ENCODE data around the gene NGB. TPM values are rescaled to one million over a fixed set of nuclear protein-coding genes. Genes with fewer than 3 reads are reported as not detected.
"Not testable (repeated sequence)": the region's sequence is repeated elsewhere in the genome, so short reads cannot be mapped to it uniquely, and the experiment has no call there.

NGB gene
- total RNA-seq, 2 donors from 2014 or later, result not detected

GRCh38 chr14:77281852-77282410 is 10.9 kb upstream of the NGB start:
- H3K9me3 ChIP-seq (ENCODE audit: control insufficient read depth, low read length, poor library complexity, severe bottlenecking), result peaks cover 4% of the 10 kb centered on the region
- no peak overlapping the region for H3K4me3 Mint-ChIP-seq
- no peaks in the 10 kb centered on the region for H3K27me3 Mint-ChIP-seq
- H3K27ac Mint-ChIP-seq, result peak overlapping the region; percentile 32
- H3K4me1 Mint-ChIP-seq, result no peaks in the 10 kb centered on the region
- ATAC-seq (no peak), DNase-seq (no peak)
- H3K36me3 Mint-ChIP-seq (ENCODE audit: low read depth), result peaks cover 9% of the 10 kb centered on the region

- not testable (repeated sequence) for H3K4me1 Mint-ChIP-seq; H3K9me3 ChIP-seq (ENCODE audit: control insufficient read depth, low read length, poor library complexity, severe bottlenecking); ATAC-seq; H3K27me3 Mint-ChIP-seq; DNase-seq; H3K27ac Mint-ChIP-seq; H3K36me3 Mint-ChIP-seq (ENCODE audit: low read depth); H3K4me3 Mint-ChIP-seq
Observed at GRCh38 chr14:77280921-77281320, 9.9 kb upstream of the NGB start.

- H3K9me3 ChIP-seq (ENCODE audit: control insufficient read depth, low read length, poor library complexity, severe bottlenecking), result peaks cover 4% of the 10 kb centered on the region
- H3K27ac Mint-ChIP-seq, result no peak overlapping the region
- H3K4me3 Mint-ChIP-seq, result no peak overlapping the region
- peaks cover 7% of the 10 kb centered on the region for H3K36me3 Mint-ChIP-seq (ENCODE audit: low read depth)
- peaks cover 2% of the 10 kb centered on the region for H3K4me1 Mint-ChIP-seq
- ATAC-seq (no peak), DNase-seq (no peak)
- H3K27me3 Mint-ChIP-seq, result no peaks in the 10 kb centered on the region
Observed at GRCh38 chr14:77279719-77280118, 8.7 kb upstream of the NGB start.

GRCh38 chr14:77278461-77279230 is 7.6 kb upstream of the NGB start:
- H3K36me3 Mint-ChIP-seq (ENCODE audit: low read depth), result no peaks in the 10 kb centered on the region
- H3K4me1 Mint-ChIP-seq, result peaks cover 2% of the 10 kb centered on the region
- peaks cover 4% of the 10 kb centered on the region for H3K9me3 ChIP-seq (ENCODE audit: control insufficient read depth, low read length, poor library complexity, severe bottlenecking)
- no peak overlapping the region for H3K27ac Mint-ChIP-seq
- DNase-seq (no peak), ATAC-seq (no peak)
- peaks cover under 1% of the 10 kb centered on the region for H3K27me3 Mint-ChIP-seq
- H3K4me3 Mint-ChIP-seq, result no peak overlapping the region

GRCh38 chr14:77276959-77277358 is 6.0 kb upstream of the NGB start:
- H3K4me1 Mint-ChIP-seq, result peaks cover 2% of the 10 kb centered on the region
- no peak for ATAC-seq
- H3K4me3 Mint-ChIP-seq, result no peak overlapping the region
- no peak for DNase-seq
- H3K9me3 ChIP-seq (ENCODE audit: control insufficient read depth, low read length, poor library complexity, severe bottlenecking), result peaks cover 4% of the 10 kb centered on the region
- no peaks in the 10 kb centered on the region for H3K36me3 Mint-ChIP-seq (ENCODE audit: low read depth)
- H3K27me3 Mint-ChIP-seq, result peaks cover 17% of the 10 kb centered on the region
- no peak overlapping the region for H3K27ac Mint-ChIP-seq

GRCh38 chr14:77276295-77276935 is 5.4 kb upstream of the NGB start:
- ATAC-seq (no peak), DNase-seq (no peak)
- H3K27ac Mint-ChIP-seq, result no peak overlapping the region
- no peaks in the 10 kb centered on the region for H3K36me3 Mint-ChIP-seq (ENCODE audit: low read depth)
- H3K4me3 Mint-ChIP-seq, result no peak overlapping the region
- peaks cover 23% of the 10 kb centered on the region for H3K27me3 Mint-ChIP-seq
- H3K9me3 ChIP-seq (ENCODE audit: control insufficient read depth, low read length, poor library complexity, severe bottlenecking), result peaks cover 4% of the 10 kb centered on the region
- peaks cover 4% of the 10 kb centered on the region for H3K4me1 Mint-ChIP-seq

- peaks cover 4% of the 10 kb centered on the region for H3K4me1 Mint-ChIP-seq
- ATAC-seq (no peak), DNase-seq (no peak)
- no peak overlapping the region for H3K4me3 Mint-ChIP-seq
- peaks cover 4% of the 10 kb centered on the region for H3K9me3 ChIP-seq (ENCODE audit: control insufficient read depth, low read length, poor library complexity, severe bottlenecking)
- H3K27me3 Mint-ChIP-seq, result peaks cover 25% of the 10 kb centered on the region
- no peak overlapping the region for H3K27ac Mint-ChIP-seq
- no peaks in the 10 kb centered on the region for H3K36me3 Mint-ChIP-seq (ENCODE audit: low read depth)
Observed at GRCh38 chr14:77275601-77276017, 4.6 kb upstream of the NGB start.

- peaks cover 4% of the 10 kb centered on the region for H3K9me3 ChIP-seq (ENCODE audit: control insufficient read depth, low read length, poor library complexity, severe bottlenecking)
- Mint-ChIP-seq H3K4me1 (peaks cover 4% of the 10 kb centered on the region), H3K36me3 (ENCODE audit: low read depth) (no peaks in the 10 kb centered on the region), H3K27ac (no peak overlapping the region), H3K27me3 (peaks cover 28% of the 10 kb centered on the region), H3K4me3 (no peak overlapping the region)
- DNase-seq (no peak), ATAC-seq (no peak)
Observed at GRCh38 chr14:77275041-77275580, 4.1 kb upstream of the NGB start.

- ATAC-seq, result no peak
- H3K27ac Mint-ChIP-seq, result no peak overlapping the region
Observed at GRCh38 chr14:77273796-77274195, 2.8 kb upstream of the NGB start.

GRCh38 chr14:77272261-77272660 is 1.3 kb upstream of the NGB start:
- H3K4me3 Mint-ChIP-seq, result no peak overlapping the region
- no peak overlapping the region for H3K27ac Mint-ChIP-seq
- no peaks in the 10 kb centered on the region for H3K9me3 ChIP-seq (ENCODE audit: control insufficient read depth, low read length, poor library complexity, severe bottlenecking)
- no peak for ATAC-seq
- no peak for DNase-seq
- H3K4me1 Mint-ChIP-seq, result peaks cover 6% of the 10 kb centered on the region
- H3K27me3 Mint-ChIP-seq, result peaks cover 51% of the 10 kb centered on the region
- H3K36me3 Mint-ChIP-seq (ENCODE audit: low read depth), result peaks cover 2% of the 10 kb centered on the region

More at GRCh38 chr14:77273796-77274195, 2.8 kb upstream of the NGB start:
- no peak for DNase-seq
- Mint-ChIP-seq H3K4me3 (no peak overlapping the region), H3K4me1 (peaks cover 6% of the 10 kb centered on the region), H3K27me3 (peaks cover 39% of the 10 kb centered on the region), H3K36me3 (ENCODE audit: low read depth) (peaks cover 2% of the 10 kb centered on the region)
- H3K9me3 ChIP-seq (ENCODE audit: control insufficient read depth, low read length, poor library complexity, severe bottlenecking), result no peaks in the 10 kb centered on the region

GRCh38 chr14:77270361-77271112 is 469 bp downstream of the NGB start:
- Mint-ChIP-seq H3K36me3 (ENCODE audit: low read depth) (peaks cover 2% of the 10 kb centered on the region), H3K27ac (no peak overlapping the region), H3K4me1 (peaks cover 4% of the 10 kb centered on the region), H3K27me3 (peaks cover 51% of the 10 kb centered on the region), H3K4me3 (no peak overlapping the region)
- no peaks in the 10 kb centered on the region for H3K9me3 ChIP-seq (ENCODE audit: control insufficient read depth, low read length, poor library complexity, severe bottlenecking)
- ATAC-seq (no peak), DNase-seq (no peak)

GRCh38 chr14:77268989-77269600 is 1.9 kb downstream of the NGB start:
- H3K9me3 ChIP-seq (ENCODE audit: control insufficient read depth, low read length, poor library complexity, severe bottlenecking), result no peaks in the 10 kb centered on the region
- peaks cover 2% of the 10 kb centered on the region for H3K36me3 Mint-ChIP-seq (ENCODE audit: low read depth)
- ATAC-seq (no peak), DNase-seq (no peak)
- peaks cover 4% of the 10 kb centered on the region for H3K4me1 Mint-ChIP-seq
- H3K27ac Mint-ChIP-seq, result no peak overlapping the region
- no peak overlapping the region for H3K4me3 Mint-ChIP-seq
- H3K27me3 Mint-ChIP-seq, result peaks cover 58% of the 10 kb centered on the region

Measured in T-helper 17 cell (primary cell).